Measurements from ENCODE around the gene ARSA. TPM values are rescaled to one million over a fixed set of nuclear protein-coding genes. Genes with fewer than 3 reads are reported as not detected.

The ARSA gene
- total and polyA plus RNA-seq, 2 of the 13 experiments (the other 11 are each of a cell fraction or from before 2014, with no cell fraction given), result 9.0 to 11.5 TPM

- H3K79me2 ChIP-seq (ENCODE audit: insufficient read depth, low read length), result no peaks in the 10 kb centered on the region
- intact Hi-C loops (cut with micrococcal nuclease; ENCODE audit: unreplicated experiment) (no loop called here), in situ Hi-C loops (cut with HindIII; ENCODE audit: extremely low pct_ligation_motif_present, low pct_unique_long_range_greater_than_20kb) (loop anchor here (5.0 kb wide), 1 partner anchor 33 kb away; the partner anchor contains the start of gene CPT1B)
- CTCF ChIA-PET (ENCODE audit: low intra/inter-chr PET ratio, low total read pairs), result no interaction called here
- BruUV-seq (replicated peaks), result no TSS peak
- peaks cover 22% of the 10 kb centered on the region for H3K4me1 ChIP-seq (ENCODE audit: insufficient read depth, low read length)
- TF ChIP-seq ZBTB26 (CRISPR knock-in tag; IDR thresholded peaks at IDR 0.05; ENCODE audit: borderline replicate concordance) (no peak), ZNF850 (CRISPR knock-in tag; conservative IDR thresholded peaks at IDR 0.05) (no peak), HBP1 (CRISPR knock-in tag; IDR thresholded peaks at IDR 0.05; ENCODE audit: low read depth) (no peak), ARID2 (CRISPR knock-in tag; IDR thresholded peaks at IDR 0.05; ENCODE audit: borderline replicate concordance) (no peak), ZNF224 (CRISPR knock-in tag; IDR thresholded peaks at IDR 0.05) (no peak), GTF3A (CRISPR knock-in tag; conservative IDR thresholded peaks at IDR 0.05) (no peak), MYPOP (CRISPR knock-in tag; IDR thresholded peaks at IDR 0.05) (no peak), MEF2D (CRISPR knock-in tag; IDR thresholded peaks at IDR 0.05) (no peak), ZNF510 (CRISPR knock-in tag; IDR thresholded peaks at IDR 0.05; ENCODE audit: low read depth) (no peak), GABPA (IDR thresholded peaks at IDR 0.05; ENCODE audit: low read depth, low read length) (no peak), GABPA (CRISPR knock-in tag; IDR thresholded peaks at IDR 0.05; ENCODE audit: low read depth) (no peak), ETS1 (CRISPR knock-in tag; IDR thresholded peaks at IDR 0.05) (no peak), ATF5 (CRISPR knock-in tag; IDR thresholded peaks at IDR 0.05; ENCODE audit: low read depth) (no peak), ZNF569 (CRISPR knock-in tag; IDR thresholded peaks at IDR 0.05; ENCODE audit: borderline replicate concordance) (no peak), ZBTB8A (CRISPR knock-in tag; IDR thresholded peaks at IDR 0.05; ENCODE audit: borderline replicate concordance, low read depth) (no peak)
- H2AFZ ChIP-seq (ENCODE audit: low read length), result no peak overlapping the region
- POLR2A ChIA-PET, result no interaction called here
- FAIRE-seq (no peak), ATAC-seq (no peak), DNase-seq (ENCODE audit: low spot score) (no peak)
- H3K4me3 ChIP-seq (replicated peaks in 1 of 3; ENCODE audit: insufficient read depth in 1 of 3, low read depth in 2 of 3, low read length in 3 of 3), result no peak overlapping the region
- no peaks in the 10 kb centered on the region for H3K36me3 ChIP-seq (replicated peaks in 1 of 2; ENCODE audit: control insufficient read depth in 1 of 2, insufficient read depth in 2 of 2, low read length in 2 of 2)
- H3K9me3 ChIP-seq (ENCODE audit: low read length), result no peaks in the 10 kb centered on the region
- H4K20me1 ChIP-seq (ENCODE audit: insufficient read depth, low read length), result no peaks in the 10 kb centered on the region
- peaks cover 0 to 6% of the 10 kb centered on the region in 2 experiments; a peak in 2 of 5 replicates for H3K27me3 ChIP-seq (ENCODE audit: control insufficient read depth in 1 of 2, insufficient read depth in 2 of 2, low read length in 2 of 2)
- WGBS (ENCODE audit: low lambda C conversion rate), result 55% methylated on average over 10 of the region's 17 CpGs
- H3K27ac ChIP-seq (ENCODE audit: extremely low read length, insufficient read depth, low read length), result no peak overlapping the region
- no peak overlapping the region for H3K4me2 ChIP-seq (ENCODE audit: low read depth, low read length)
- H3K9ac ChIP-seq (ENCODE audit: insufficient read depth, low read depth, low read length), result no peak overlapping the region
Observed at GRCh38 chr22:50610581-50610980, 17.4 kb downstream of the ARSA start.

Measured in HepG2 (cell line).